HG02798 (cell line): ENCODE data around the gene SULT1A2.
"Not testable (repeated sequence)": the region's sequence is repeated elsewhere in the genome, so short reads cannot be mapped to it uniquely, and the experiment has no call there.

Experiments
- ATAC-seq: cut with Tn5 transposase; IDR thresholded peaks from one replicate; pipeline ENCODE4 v1.9.1; 2021; ENCODE audit warnings: mild to moderate bottlenecking; ENCODE audit not compliant: unreplicated experiment, poor library complexity

The SULT1A2 gene

GRCh38 chr16:28609631-28610594 lies 13.1 kb upstream of the SULT1A2 start, which contains the start of gene SULT1A1:
SULT1A1 (minus strand) TSS chr16:28610044; CDS start chr16:28608855, 1,189 bp downstream.
- no peak for ATAC-seq

GRCh38 chr16:28608867-28609596 lies 12.2 kb upstream of the SULT1A2 start:
- ATAC-seq: not testable (repeated sequence)

GRCh38 chr16:28608496-28608808 lies 11.6 kb upstream of the SULT1A2 start:
- not testable (repeated sequence) for ATAC-seq

GRCh38 chr16:28607681-28608495 lies 11.0 kb upstream of the SULT1A2 start:
- not testable (repeated sequence) for ATAC-seq

- no peak for ATAC-seq
These were observed 10.3 kb upstream of the SULT1A2 start for GRCh38 chr16:28607116-28607623.

GRCh38 chr16:28606291-28607115 lies 9.7 kb upstream of the SULT1A2 start:
- no peak for ATAC-seq

GRCh38 chr16:28604186-28604565 lies 7.3 kb upstream of the SULT1A2 start:
- no peak for ATAC-seq

GRCh38 chr16:28603381-28604185 lies 6.7 kb upstream of the SULT1A2 start:
- no peak for ATAC-seq

GRCh38 chr16:28602529-28602928 lies 5.7 kb upstream of the SULT1A2 start:
- ATAC-seq: no peak

- ATAC-seq: not testable (repeated sequence)
These were observed 5.2 kb upstream of the SULT1A2 start for GRCh38 chr16:28602062-28602461.

- not testable (repeated sequence) for ATAC-seq
These were observed 4.7 kb upstream of the SULT1A2 start for GRCh38 chr16:28601589-28601988.

- not testable (repeated sequence) for ATAC-seq
These were observed 4.1 kb upstream of the SULT1A2 start for GRCh38 chr16:28600965-28601364.

- not testable (repeated sequence) for ATAC-seq
These were observed 2.8 kb upstream of the SULT1A2 start for GRCh38 chr16:28599377-28600285.

GRCh38 chr16:28597692-28598261 lies 927 bp upstream of the SULT1A2 start:
- ATAC-seq: no peak

- no peak for ATAC-seq
These were observed 677 bp downstream of the SULT1A2 start for GRCh38 chr16:28596115-28596630.

- not testable (repeated sequence) for ATAC-seq
These were observed 1.4 kb downstream of the SULT1A2 start for GRCh38 chr16:28595451-28595850.

GRCh38 chr16:28592979-28593553 lies 3.8 kb downstream of the SULT1A2 start:
- no peak for ATAC-seq
